GM12875 (cell line): ENCODE results near the gene ARFRP1.

Source experiments
- H3K4me3 ChIP-seq: one replicate; pipeline ENCODE4 v1.5.1; 2011; ENCODE audit warnings: low read depth, low read length, control low read depth
- CTCF ChIP-seq: IDR thresholded peaks from 2 replicates; pipeline ENCODE4 v1.5.1; 2011; ENCODE audit warnings: low read depth, mild to moderate bottlenecking, control low read depth, inconsistent platforms, low read length, moderate library complexity, borderline replicate concordance; ENCODE audit not compliant: insufficient read depth

ARFRP1 gene

GRCh38 chr20:63742381-63743024 lies 34.7 kb upstream of the ARFRP1 start:
- no peak for TF ChIP-seq CTCF
- no peak overlapping the region for H3K4me3 ChIP-seq

- TF ChIP-seq CTCF = no peak
- H3K4me3 ChIP-seq = no peak overlapping the region
Measured at GRCh38 chr20:63741676-63742380, 34.1 kb upstream of the ARFRP1 start.

GRCh38 chr20:63741354-63741675 lies 33.5 kb upstream of the ARFRP1 start:
- H3K4me3 ChIP-seq = no peak overlapping the region
- no peak for TF ChIP-seq CTCF

GRCh38 chr20:63740627-63741353 lies 33.0 kb upstream of the ARFRP1 start:
- TF ChIP-seq CTCF = no peak
- H3K4me3 ChIP-seq = peak overlapping the region; percentile 56

GRCh38 chr20:63740070-63740626 lies 32.4 kb upstream of the ARFRP1 start:
- H3K4me3 ChIP-seq = peak overlapping the region; percentile 56
- TF ChIP-seq CTCF = no peak

GRCh38 chr20:63739130-63740069 lies 31.6 kb upstream of the ARFRP1 start, which contains the start of gene SLC2A4RG:
Gene SLC2A4RG (plus strand): TSS chr20:63739776. CDS start chr20:63739913, 137 bp downstream.
- peak within 1 kb of the TSS; percentile 56 for H3K4me3 ChIP-seq
- TF ChIP-seq CTCF = no peak
